DMS79 treated with DMSO at 0.1 percent for 48 hours (cell line): ENCODE measurements around the gene C19orf38.

Source experiments
- DNase-seq: peaks from one replicate; lab custom pipeline; 2025; lab: John Stamatoyannopoulos, UW

The C19orf38 gene

DNA sequence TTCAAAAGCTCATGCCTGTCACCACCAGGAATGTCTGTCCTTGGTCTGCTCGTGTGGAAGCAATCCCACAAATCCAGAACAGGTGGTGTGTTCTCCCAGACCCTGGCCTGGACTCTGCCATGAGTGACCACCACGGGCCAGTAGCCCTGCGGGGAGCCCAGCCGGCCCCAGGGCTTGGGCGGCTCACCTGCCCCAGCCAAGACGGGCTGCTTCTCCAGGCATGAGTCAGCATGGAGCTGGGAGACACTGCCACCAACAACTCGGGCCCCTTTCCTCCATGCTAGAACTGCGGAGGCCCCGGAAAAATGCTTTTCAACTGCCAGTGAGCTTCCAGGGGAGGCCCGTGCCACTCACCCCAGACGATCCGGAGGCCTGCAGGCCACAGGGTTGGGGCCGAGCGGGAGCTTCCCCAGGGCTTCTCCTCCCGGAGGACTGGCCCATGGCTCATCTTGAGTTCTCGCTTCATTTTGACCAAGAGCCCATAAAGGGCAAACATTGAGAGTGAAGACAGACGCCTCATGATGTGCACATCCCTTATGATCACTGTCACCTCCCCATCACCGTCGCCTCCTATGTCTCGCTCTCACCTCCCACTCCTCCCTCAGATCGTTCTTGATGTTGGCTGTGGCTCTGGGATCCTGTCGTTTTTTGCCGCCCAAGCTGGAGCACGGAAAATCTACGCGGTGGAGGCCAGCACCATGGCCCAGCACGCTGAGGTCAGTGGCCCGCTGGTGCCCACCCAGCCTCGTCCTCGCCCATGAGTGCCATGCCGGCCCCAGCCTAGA is 63.6 kb downstream of the C19orf38 start:
- DNase-seq = no peak

GRCh38 chr19:10912619-10913018 is 64.4 kb downstream of the C19orf38 start:
- DNase-seq = no peak

- no peak for DNase-seq
Observed at GRCh38 chr19:10913716-10914340, 65.6 kb downstream of the C19orf38 start.

GRCh38 chr19:10915130-10916091 is 67.2 kb downstream of the C19orf38 start:
- DNase-seq = no peak

DNA sequence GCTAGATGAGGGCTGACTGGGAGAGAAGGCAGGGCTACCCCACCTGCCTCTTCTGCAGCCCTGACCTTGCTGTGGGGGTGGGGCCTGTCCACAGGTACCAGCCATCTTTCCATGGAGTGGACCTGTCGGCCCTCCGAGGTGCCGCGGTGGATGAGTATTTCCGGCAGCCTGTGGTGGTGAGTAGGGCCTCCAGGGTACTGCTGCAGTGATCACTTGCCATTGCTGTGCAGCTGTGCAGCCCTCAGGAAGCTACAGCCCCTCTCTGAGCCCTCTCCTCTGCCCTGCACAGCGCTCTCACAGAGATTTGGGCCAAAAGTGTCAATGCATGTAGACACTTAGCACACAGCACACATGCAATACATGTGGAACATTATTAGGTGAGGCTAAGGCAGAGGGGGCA is 68.4 kb downstream of the C19orf38 start:
- DNase-seq = no peak

- no peak for DNase-seq
Observed at GRCh38 chr19:10918359-10918758, 70.1 kb downstream of the C19orf38 start.
